HG02763 (cell line): Measurements from ENCODE around the gene SH3PXD2A.
A peak's percentile ranks its signal among the peaks of the same experiment; 100 is the strongest.

Experiments
- ATAC-seq: cut with Tn5 transposase; IDR thresholded peaks from one replicate; pipeline ENCODE4 v1.9.1; 2021; ENCODE audit warnings: mild to moderate bottlenecking, moderate library complexity; ENCODE audit not compliant: unreplicated experiment

The SH3PXD2A gene

DNA sequence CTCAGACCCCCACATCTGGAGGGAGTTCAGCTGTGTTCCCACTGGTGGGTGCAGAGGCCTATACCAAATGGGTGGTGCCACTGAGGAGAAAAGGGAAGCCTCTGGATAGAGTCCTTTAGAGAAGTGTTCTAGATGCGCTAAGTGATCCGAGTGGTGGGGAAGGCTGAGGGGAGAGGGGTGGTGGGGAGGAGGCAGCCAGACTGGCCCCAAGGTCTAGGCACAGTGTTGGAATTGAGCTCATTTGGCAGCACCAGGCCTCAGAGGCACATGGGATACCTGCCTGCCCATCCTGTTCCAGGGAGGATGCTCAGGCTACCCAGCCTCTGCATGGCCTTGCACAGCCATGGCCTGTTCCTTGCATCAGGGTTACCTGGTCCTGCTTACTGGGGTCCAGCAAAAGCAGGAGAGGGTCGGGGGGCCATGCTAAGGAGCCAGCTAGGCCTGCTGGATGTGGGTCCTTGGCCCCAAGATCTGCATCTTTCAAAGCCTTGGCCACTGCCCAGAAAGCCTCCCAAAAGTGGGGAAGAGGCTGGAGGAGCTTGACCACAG, 262.3 kb downstream of the SH3PXD2A start:
- ATAC-seq = no peak

DNA sequence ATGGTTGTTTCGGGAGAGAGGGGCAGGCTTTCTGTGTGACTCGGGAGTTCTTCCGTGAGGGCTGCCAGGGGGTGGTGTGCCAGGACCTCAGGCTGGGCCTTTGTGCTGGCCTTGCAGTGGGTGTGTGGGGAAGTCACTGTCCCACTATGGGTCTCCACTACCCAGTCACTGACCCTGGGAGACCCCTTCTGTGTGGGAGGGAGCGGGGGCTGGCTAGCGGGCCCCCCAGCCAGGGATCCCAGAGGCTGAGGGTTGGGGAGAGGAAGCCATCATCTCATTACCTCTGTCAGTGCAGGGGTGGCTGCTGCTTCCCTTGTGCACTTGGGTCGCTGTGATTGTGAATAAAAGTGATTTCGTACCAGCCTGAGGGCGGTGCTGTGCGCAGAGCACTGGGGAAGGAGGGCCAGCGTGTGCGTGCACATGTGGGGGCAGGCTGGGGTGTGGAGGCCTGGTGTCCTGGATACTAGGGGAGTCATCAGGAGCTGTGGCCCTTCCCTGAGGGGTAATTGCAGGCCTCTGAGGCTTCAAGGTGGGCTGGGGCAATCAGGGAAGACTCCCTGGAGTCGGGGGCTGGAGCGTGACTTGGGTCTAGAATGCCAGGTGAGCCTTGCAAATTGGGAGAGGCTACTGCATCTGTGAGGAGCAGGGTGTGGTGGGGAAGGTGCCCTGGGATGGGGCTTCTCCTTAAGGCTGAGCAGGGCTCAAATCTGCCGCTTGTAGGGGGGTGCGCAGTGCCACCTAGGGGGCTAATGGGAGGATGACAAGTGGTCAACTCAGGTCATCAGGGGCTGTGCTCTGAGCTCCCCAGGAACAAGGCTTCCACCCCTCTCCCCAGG, 263.0 kb downstream of the SH3PXD2A start:
- ATAC-seq = no peak

DNA sequence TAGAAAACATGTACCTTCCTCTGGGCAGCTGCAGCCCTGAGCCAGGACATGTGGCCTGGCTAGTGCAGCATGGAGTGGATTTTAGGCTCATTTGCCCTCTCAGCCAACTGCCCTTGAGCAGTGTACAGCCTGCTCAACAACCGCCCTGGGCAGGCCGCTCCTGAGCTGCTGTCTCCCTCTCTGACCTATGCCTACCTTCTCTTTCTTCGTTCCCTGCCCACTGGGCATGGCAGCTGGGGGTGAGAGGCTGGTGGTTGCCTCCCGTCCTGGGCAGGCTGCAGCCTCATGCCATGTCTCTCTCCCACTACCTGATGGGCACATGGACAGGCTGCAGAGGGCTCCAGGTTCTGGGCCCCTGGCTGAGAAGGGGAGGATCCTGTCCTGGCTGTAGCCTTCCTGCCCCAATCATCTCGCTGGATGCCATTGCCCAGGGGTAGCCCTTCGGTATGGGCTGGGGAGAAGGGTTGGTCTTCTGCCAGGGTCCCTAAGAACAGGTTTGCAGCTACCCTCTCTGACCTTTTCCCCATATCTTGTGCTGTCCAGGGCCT, 264.6 kb downstream of the SH3PXD2A start:
- ATAC-seq = no peak

DNA sequence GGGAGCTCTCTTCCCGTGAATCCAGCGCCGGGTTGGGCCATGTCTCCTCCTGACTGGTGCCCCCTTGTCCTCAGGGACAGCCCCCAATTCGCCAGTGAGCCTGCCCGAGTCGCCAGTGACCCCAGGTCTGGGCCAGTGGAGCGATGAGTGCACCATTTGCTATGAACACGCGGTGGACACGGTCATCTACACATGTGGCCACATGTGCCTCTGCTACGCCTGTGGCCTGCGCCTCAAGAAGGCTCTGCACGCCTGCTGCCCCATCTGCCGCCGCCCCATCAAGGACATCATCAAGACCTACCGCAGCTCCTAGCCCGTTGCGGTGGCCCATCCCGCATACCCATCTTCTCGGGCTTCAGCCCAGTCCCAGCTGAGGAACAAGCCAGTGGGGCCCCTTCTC, 265.3 kb downstream of the SH3PXD2A start:
- no peak for ATAC-seq

DNA sequence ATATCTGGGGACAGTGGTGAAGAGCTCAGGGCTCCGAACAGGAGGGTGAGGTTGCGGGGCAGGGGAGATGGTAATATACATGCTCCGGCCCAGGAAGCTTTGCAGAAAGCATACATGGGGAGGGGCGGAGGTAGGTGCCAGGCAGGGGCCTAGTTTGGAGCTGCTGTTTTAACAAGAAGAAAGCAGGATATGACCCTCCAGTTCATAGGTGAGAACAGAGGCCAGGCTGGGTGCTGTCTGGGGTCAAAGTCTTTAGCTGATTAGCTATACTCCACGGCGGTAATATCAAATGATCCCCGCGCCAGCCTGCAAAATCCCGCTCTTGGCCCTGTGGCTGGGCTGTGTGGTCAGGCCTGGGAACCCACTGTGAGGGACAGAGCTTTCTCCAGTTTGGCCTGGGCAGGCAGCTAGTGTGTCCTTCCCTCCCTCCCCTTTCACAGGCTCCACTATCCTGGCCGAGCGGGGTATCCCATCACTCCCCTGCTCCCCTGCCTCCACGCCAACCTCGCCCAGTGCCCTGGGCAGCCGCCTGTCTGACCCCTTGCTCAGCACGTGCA, 266.2 kb downstream of the SH3PXD2A start:
- no peak for ATAC-seq

DNA sequence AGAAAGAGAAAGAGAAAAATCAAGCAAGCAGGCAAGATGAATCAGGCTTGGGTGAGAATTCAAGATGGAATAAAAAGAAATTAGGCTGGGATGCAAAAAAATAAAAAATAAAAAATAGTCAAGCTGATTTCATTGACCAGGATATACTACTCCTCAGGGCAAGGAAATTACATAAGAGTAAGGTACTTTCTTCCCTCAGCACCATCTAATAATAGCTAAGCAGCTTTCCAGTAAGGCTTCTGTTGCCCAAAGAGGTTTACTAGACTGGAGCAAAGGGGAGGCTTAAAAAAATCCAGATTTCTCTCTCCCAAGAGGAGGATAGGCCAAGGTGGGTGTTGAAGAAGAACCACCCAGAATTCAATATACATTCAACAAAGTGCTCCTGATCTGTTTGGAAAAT, 268.3 kb downstream of the SH3PXD2A start:
- ATAC-seq = no peak

DNA sequence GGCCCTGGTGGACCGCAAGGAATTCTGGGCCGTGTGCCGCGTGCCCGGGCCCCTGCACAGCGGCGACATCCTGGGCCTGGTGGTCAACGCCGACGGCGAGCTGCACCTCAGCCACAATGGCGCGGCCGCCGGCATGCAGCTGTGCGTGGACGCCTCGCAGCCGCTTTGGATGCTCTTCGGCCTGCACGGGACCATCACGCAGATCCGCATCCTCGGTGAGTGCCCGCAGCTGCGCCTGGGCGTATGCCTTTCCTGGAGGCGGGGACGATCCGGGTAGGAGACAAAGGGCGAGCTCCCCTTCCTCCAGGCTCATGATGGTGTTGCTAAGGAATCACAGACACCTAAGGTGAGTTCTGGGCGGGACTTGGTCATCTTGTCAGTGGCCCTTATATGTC, 270.4 kb downstream of the SH3PXD2A start:
- ATAC-seq = no peak

DNA sequence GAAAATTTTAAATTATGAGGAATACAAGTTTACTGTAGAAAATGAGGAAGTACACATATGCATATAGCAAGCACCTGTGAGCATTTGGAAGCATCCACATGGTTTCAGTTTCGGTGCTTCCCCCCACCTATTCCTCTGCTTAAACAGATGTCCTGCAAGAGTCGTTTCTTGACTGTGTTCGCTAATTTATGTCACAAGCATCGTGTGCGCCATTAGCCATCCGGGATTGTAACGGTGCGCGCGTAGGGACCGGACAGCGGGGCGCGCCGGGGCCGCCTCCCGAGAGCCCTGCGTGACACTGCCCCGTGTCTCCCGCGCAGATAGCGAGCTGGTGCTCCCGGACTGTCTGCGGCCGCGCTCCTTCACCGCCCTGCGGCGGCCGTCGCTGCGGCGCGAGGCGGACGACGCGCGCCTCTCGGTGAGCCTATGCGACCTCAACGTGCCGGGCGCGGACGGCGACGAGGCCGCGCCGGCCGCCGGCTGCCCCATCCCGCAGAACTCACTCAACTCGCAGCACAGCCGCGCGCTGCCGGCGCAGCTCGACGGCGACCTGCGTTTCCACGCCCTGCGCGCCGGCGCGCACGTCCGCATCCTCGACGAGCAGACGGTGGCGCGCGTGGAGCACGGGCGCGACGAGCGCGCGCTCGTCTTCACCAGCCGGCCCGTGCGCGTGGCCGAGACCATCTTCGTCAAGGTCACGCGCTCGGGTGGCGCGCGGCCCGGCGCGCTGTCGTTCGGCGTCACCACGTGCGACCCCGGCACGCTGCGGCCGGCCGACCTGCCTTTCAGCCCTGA, 271.0 kb downstream of the SH3PXD2A start:
- ATAC-seq = no peak

DNA sequence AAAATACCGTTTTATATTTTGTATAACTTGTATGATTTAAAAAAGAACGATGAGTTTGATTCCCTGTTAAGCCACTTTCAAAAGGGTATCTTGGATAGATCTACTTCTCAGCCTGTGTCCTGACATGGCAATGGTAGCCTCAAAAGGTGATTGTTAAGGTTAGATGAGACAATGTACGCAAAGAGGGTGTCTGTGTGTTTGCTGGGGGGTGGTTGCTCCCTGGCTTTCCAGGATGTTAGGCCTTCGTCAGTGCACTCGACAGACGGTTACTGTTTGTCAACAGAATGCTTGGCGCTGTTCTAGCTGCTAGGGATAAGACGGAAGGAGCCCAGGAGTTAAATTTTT, 271.5 kb downstream of the SH3PXD2A start:
- ATAC-seq = no peak

DNA sequence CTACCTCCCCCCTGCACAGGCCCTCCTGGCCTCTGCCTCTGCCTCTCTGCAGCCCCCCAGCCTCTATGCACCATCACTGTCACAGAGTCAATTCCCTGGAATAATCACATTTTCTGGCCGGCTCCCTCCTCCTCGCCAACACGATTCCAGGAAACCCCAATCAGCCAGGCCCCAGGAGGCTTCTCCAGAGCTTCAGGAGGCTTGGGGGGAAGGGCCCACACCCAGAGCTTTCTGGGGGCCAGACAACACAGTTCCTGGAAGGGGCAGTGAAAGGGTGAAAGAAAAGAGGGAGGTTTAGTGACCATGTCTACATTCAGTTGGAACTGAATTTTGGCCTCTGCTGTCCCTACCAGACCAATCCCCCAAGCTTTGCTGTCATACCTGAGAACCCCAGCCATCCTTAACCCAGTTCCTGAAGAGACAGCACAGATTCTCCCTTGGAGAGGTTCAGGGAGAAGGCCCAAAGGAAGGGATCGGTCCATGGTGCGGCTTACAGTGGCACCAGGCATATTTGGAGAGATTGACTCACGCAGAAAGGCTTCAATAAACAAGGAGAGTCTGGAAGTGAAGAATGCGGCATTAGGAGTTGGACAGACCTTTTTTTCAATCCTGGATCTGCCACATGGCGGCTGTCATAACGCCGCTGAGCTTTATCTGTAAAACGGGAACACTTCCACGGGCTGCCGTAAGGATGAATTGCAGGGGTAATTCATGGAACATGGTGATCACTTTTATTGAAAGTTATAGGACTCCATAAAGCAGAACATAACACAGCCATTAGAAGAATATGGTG, 272.8 kb downstream of the SH3PXD2A start:
- ATAC-seq = no peak

DNA sequence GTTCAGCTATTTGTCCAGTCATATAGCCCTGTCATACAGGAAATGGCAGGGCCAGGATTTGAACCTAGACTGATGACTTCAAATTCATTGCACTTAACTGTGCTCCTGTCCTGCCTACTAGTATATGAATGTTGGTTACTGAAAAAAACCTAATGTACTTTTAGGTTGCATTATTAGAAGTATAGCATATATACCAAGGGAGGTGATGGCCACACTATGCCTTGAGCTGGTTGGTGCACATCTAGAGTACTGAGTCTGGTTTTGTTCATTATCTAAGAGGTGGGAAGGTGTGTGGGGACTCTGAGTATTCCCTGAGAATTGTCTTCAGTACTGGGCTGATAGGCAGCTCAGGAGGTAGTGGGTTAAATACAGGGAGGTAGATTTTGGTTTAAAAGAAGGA, 273.9 kb downstream of the SH3PXD2A start:
- ATAC-seq = no peak

DNA sequence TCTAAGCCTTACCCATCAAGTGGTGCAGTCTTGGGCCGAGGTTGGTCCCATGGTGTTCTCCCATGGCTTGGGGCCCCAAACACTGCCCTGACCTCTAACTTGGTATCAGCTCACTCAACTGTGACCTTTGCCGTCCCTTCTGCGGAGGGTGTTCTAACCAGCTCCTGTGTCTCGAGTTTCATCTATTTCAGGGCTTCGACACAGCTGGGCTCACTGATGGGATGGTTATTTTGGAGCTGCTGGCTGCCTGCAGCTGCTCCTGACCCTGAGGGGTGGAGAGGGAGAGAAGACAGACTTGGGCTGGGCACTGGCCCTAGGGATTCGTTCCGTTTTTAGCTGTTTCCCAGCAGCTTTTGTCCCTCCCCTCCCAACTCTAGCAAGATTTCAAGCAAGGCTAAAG, 274.9 kb downstream of the SH3PXD2A start:
- ATAC-seq = no peak

DNA sequence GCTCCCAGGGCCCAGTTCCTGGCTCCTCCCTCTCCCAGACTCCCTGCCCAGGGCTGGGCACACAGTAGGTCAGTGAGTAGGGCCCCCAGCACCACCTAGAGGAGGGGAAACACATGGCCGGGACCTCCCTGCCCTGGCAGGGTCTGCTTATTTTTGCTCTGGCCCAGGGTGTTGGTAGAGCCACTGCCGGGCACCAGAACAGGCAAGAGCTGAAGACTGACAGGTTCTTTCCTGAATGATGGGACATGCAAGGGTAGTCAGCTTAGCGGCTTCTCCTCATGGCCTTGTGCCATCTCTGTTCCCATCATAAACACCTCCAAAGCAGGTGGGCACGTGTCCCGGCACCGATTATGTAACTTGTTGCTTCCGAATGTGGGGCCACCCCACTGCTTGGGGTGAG, 275.4 kb downstream of the SH3PXD2A start:
- no peak for ATAC-seq

DNA sequence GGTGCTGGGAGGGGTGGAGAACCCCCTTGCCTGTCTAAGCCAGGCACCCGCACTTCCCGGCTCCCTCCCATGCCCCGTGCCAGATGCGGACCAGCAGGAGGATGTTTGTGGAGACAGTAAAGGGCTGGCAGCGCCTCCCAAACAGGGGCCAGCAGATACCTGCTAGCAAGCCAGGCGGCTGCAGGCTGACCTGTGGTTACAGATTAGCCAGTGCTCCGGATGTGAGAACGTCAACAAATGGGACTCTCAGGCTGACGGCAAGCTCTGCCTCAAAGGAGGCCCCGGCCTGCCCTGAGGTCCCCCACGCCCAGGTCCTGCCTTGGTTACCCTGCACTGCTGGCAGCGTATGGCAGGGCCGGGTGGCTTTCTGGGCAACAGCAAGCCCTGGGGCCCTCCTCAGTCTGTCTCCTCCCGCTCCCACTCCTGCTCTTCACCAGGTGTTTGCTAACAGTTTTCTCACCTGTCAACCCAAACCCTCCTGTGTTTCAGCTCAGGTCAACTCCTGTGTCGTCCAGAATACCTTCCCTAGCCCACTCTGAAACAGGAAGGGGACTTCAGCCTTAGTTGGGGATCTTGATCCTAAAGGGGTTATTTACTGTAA, 276.5 kb downstream of the SH3PXD2A start:
- peak; percentile 61 for ATAC-seq

DNA sequence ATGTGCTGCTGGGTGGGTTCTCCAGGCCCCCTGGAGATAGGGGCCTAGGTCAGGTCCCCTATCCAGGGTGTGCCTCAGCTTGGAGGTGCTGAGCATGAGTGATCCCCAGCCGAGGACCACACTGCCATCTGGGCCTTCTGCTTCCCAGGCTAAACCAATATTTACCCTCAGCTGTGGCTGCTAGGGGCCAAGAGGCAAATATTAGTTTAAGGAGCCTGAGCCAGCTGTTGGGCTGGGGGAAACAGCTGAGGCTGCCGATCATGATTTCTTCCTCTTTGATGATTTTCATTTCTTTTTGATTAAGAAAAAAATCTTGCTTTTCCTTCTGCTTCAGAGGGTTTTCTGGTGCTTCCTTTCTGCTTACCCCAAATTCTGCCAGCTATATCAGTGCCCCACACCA, 278.5 kb downstream of the SH3PXD2A start:
- ATAC-seq = no peak

DNA sequence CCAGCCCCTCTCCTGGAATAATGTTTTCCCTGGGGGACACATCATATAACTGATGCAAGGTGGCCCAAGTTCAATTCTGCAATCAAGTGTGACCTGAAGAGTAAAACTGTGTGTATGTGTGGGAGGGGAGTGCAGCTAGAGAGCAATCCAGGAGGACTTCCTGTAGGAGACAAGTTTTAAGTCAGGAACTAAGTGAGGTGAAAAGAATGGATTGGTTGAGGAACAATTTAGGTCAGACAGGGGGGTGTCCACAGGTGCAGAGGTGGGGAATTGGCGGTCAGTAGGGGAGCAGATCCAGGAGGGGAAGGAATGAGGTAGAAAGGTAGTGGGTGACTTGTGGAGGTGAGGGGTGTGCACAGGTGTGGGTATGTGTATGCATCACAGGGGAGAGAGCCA, 279.3 kb downstream of the SH3PXD2A start:
- ATAC-seq = no peak

DNA sequence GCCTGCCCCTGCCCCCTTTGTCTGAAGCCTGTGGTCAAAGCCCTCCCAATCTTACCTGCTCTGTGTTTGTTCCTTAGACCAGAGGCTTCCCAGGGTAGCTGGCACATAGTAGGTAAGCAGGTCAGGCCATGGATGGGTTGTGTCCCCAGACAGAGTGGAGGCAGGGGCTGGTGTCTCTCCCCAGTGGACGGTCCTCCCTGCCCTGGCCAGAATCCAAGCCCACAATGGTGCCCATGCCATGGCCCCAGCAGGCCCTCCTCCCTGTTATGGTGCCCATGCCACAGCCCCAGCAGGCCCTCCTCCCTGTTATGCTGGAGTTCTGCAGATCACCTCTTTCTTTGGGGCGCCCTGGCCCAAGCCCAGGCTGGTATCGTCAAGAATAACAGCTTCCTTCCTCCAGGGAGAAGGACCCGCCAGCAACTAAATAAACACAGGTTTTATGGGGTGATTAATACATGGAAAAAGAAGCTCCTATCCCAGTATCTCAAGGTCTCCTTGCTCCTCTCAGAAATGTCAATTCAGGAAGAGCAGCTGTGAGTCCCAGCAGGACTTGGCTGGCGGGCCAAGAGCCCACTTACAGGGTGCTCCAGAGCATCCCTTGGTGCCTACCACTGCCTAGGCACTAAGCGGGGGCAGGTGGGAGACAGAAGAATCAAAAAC, 279.8 kb downstream of the SH3PXD2A start:
- no peak for ATAC-seq

DNA sequence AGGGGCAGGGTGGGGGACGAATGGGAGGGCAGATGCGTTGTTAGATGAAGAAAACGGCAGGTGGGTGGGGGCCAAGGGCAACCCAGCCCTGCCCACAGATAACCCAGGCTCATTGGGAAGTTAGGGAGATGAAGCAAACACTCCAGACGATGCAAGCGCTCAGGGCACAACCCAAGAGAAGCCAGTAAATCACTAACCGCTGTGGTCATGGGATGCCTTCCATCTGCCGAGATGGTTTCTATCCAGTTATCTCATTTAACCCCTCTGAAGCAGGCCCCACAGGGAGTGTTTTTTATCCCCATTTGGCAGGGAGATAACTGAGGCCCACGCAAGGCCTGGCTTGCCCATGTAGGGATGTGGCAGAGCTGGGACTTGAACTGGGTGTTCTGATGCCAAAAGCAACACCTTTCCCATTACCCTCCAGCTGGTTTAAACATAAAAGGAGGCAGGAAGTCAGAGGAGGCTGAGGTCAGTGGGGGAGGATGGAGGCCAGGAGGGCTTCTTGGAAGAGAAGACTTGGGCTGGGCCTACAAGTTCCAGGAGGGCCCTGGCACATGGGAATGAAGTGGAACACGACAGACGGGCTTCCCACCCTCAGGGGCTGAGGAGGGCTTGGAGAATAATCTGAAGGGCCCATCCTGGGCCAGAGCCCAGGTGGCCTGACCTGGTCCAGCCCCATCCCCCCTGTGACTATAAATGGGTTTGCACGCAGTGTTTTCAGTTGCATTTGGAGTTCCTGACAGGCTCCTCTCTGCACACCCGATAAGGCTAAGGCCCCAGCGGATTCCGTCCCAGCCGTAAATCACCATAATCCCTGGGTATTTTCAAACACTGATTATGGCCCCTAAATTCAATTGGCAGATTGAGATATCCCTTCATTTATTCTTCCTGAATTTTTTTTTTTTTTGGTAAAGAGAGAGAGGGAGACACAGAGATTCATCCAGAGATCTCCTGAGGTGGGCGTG, 281.0 kb downstream of the SH3PXD2A start:
- no peak for ATAC-seq

DNA sequence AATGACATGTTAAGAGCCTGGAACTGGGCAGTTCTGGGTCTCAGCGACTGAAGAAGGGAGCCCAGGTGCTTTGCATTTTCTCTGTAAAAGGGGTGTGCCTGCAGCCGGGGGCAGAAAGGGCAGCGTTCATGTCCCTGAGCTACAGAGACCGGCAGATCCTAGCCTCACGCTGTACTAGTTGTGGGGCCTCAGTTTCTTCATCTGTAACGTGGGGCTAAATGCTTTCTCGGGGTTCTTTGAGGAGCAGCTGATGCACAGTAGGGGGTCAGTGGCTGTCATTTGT, 282.2 kb downstream of the SH3PXD2A start:
- no peak for ATAC-seq
